NB4 (cell line): ENCODE results near the gene RBM25.
"Not testable (repeated sequence)": the region's sequence is repeated elsewhere in the genome, so short reads cannot be mapped to it uniquely, and the experiment has no call there.

ENCODE experiments used
- DNase-seq: peaks from one replicate; pipeline ENCODE4 v3.0.0; 2010; ENCODE audit warnings: low read depth
- H3K4me3 ChIP-seq: one replicate; pipeline ENCODE4 v1.5.1; 2011; ENCODE audit warnings: mild to moderate bottlenecking, low read depth, low read length, moderate library complexity
- MYC ChIP-seq: IDR thresholded peaks from 2 replicates; pipeline ENCODE4 v1.6.1; 2011; ENCODE audit warnings: low read depth, low read length
- POLR2A ChIP-seq: IDR thresholded peaks from 2 replicates; pipeline ENCODE4 v1.6.1; 2011; ENCODE audit warnings: mild to moderate bottlenecking; ENCODE audit not compliant: insufficient read length; ENCODE audit errors: extremely low read depth
- TF ChIP-seq, protein P1 (sequence below): IDR thresholded peaks from one replicate; pipeline ENCODE4 v1.5.1; 2012; ENCODE audit warnings: low read depth, low read length
- TF ChIP-seq, protein P2 (sequence below): IDR thresholded peaks from 2 replicates; pipeline ENCODE4 v1.6.1; 2011; ENCODE audit warnings: low read depth, low read length

RBM25 gene

DNA sequence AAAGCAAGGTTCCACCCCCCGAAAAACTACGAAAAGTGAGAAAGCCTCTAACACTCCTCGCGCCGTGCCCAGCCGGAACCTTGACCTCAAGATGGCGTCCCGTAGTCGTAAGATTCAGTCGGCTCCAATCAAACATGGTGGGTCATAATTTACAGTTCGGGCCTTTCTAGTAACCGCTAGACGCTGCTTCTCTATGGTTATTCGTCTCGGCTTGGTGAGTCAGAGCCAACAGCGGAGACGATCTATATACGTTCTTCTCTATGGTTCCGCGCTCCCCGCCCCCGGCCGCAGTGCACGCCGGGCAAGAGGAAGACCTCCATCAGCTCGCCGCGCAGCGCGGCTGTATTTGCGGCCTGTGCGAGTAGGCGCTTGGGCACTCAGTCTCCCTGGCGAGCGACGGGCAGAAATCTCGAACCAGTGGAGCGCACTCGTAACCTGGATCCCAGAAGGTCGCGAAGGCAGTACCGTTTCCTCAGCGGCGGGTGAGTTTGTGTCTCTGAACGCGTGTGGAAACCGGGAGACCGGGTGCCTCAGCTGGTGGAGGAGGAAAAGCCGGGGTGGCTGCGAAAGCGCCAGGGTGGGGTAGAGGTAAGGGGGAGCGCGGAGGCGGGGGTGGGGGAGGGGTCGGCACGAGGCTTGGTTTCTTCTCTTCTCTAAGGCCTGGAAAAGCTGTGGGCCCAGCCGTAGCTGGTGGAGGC lies at the start of gene RBM25:
RBM25 (plus strand) TSS at position 311 of the 698 bp plus-strand sequence. CDS start 13,108 bp downstream, outside the sequence.
- peak within 1 kb of the TSS; percentile 100 for H3K4me3 ChIP-seq
- peak; percentile 98 for DNase-seq
- TF ChIP-seq, protein P1, sequence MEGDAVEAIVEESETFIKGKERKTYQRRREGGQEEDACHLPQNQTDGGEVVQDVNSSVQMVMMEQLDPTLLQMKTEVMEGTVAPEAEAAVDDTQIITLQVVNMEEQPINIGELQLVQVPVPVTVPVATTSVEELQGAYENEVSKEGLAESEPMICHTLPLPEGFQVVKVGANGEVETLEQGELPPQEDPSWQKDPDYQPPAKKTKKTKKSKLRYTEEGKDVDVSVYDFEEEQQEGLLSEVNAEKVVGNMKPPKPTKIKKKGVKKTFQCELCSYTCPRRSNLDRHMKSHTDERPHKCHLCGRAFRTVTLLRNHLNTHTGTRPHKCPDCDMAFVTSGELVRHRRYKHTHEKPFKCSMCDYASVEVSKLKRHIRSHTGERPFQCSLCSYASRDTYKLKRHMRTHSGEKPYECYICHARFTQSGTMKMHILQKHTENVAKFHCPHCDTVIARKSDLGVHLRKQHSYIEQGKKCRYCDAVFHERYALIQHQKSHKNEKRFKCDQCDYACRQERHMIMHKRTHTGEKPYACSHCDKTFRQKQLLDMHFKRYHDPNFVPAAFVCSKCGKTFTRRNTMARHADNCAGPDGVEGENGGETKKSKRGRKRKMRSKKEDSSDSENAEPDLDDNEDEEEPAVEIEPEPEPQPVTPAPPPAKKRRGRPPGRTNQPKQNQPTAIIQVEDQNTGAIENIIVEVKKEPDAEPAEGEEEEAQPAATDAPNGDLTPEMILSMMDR: peak; percentile 4
- TF ChIP-seq POLR2A: peak; percentile 97
- TF ChIP-seq, protein P2, sequence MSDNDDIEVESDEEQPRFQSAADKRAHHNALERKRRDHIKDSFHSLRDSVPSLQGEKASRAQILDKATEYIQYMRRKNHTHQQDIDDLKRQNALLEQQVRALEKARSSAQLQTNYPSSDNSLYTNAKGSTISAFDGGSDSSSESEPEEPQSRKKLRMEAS: peak; percentile 75; the same call in 1 of the 2 replicates
- peak; percentile 87 for TF ChIP-seq MYC

DNA sequence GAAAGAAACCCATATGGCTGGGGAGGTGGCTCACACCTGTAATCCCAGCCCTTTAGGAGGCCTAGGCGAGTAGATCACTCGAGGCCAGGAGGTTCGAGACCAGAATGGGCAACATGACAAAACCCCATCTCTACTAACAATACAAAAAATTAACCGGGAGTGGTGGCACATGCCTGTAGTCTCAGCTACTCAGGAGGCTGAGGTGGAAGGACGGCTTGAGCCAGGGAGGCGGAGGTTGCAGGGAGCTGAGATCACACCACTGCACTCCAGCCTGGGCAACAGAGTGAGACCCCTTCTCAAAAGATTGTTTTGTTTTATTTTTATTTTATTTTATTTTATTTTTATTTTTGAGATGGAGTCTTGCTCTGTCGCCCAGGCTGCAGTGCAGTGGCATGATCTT lies 47.1 kb upstream of the RBM25 start:
- not testable (repeated sequence) for H3K4me3 ChIP-seq

DNA sequence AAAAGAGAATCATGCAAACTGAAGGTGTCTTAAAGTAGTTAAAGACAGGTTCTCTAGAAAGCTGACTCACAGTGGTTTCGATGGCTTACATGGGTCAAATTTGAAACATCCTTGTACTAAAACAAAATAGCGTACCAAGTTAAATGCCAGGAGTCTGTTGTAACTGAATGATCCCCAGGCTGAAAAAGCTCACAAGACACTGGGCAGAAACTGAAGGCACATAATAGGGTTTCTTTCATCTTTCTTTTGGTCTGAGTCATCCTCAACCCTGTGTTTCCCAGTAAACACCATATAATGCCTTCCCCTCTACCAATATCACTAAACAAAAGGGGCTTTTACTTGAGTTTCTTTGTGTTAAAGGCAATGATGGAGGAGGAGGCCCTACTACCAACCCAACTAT lies 44.2 kb upstream of the RBM25 start:
- DNase-seq: no peak
- H3K4me3 ChIP-seq: no peak overlapping the region
- TF ChIP-seq, protein P1: no peak
- TF ChIP-seq, protein P2: no peak

More for the DNA sequence above, 47.1 kb upstream of the RBM25 start:
- DNase-seq: not testable (repeated sequence)

DNA sequence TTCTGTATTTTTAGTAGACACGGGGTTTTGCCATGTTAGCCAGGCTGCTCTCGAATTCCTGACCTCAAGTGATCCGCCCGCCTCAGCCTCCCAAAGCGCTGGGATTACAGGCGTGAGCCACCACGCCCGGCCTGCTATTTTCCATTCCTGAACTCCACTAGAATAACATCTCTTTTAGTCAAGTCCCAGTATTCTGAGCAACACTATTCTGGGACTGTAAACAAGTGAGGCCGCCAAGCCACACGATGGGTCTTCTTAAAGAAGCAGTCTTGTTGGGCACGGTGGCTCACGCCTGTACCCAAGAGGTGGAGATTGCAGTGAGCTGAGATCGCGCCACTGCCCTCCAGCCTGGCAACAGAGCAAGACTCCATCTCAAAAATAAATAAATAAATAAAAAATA lies 42.8 kb upstream of the RBM25 start:
- DNase-seq, H3K4me3 ChIP-seq: not testable (repeated sequence)

DNA sequence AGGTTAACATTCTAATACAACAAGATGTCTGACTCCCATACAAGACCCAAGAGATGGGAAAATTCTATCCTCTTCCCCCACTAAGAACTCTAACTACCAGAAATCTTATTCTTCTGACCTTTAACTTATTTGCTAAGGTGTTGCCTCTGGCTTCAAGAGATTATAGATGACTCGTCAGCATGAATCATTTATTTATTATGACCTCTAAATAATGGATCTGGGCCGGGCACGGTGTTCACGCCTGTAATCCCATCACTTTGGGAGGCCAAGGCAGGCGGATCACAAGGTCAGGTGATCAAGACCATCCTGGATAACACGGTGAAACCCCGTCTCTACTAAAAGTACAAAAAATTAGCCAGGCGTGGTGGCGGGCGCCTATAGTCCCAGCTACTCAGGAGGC lies 42.3 kb upstream of the RBM25 start:
- DNase-seq, H3K4me3 ChIP-seq: not testable (repeated sequence)

DNA sequence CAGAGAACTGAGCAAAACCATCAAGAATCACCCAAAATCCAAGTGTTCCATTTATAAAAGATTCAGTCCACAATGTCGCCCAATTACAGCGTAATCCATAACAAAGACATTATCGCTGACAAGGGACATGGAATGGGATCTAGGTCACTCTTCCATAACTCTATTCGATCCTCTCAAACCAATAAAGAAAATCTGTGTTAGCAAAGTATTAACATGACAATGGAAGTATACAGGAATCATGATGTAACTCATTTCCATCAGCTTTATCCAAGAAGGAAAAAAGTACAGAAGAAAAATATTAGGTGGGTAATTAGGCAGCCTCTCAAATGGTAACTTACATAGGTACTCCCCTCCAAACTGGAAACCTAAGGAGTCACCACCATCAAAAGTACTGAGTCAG lies 36.3 kb upstream of the RBM25 start:
- TF ChIP-seq, protein P1: no peak
- TF ChIP-seq, protein P2: no peak
- TF ChIP-seq MYC (no peak), POLR2A (no peak)
- no peak overlapping the region for H3K4me3 ChIP-seq

DNA sequence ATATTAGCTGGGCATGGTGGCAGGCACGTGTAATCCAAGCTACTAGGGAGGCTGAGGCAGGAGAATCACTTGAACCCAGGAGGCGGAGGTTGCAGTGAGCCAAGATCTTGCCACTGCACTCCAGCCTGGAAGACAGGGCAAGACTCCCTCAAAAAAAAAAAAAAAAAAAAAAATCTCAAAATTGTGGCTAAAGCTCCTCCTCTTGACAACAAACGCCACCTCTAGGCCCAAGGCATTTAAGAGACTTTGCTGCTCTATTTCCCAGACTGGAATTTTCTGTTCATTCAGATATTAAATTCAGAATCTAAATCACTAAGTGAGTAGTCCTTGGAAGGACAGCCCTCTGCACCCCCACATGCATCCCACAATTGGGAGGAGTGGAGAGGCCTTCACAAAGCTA lies 32.8 kb upstream of the RBM25 start:
- TF ChIP-seq POLR2A (no peak), MYC (no peak)
- TF ChIP-seq, protein P1: no peak
- TF ChIP-seq, protein P2: no peak
- peak overlapping the region; percentile 65 for H3K4me3 ChIP-seq
- no peak for DNase-seq

More for the DNA sequence above, 36.3 kb upstream of the RBM25 start:
- DNase-seq: no peak
